GM18511 (cell line): ENCODE data around the gene PTGES2.

Source experiments
- ATAC-seq: cut with Tn5 transposase; IDR thresholded peaks from one replicate; pipeline ENCODE4 v1.9.1; 2021; ENCODE audit warnings: mild to moderate bottlenecking, moderate library complexity; ENCODE audit not compliant: unreplicated experiment

PTGES2 gene

DNA sequence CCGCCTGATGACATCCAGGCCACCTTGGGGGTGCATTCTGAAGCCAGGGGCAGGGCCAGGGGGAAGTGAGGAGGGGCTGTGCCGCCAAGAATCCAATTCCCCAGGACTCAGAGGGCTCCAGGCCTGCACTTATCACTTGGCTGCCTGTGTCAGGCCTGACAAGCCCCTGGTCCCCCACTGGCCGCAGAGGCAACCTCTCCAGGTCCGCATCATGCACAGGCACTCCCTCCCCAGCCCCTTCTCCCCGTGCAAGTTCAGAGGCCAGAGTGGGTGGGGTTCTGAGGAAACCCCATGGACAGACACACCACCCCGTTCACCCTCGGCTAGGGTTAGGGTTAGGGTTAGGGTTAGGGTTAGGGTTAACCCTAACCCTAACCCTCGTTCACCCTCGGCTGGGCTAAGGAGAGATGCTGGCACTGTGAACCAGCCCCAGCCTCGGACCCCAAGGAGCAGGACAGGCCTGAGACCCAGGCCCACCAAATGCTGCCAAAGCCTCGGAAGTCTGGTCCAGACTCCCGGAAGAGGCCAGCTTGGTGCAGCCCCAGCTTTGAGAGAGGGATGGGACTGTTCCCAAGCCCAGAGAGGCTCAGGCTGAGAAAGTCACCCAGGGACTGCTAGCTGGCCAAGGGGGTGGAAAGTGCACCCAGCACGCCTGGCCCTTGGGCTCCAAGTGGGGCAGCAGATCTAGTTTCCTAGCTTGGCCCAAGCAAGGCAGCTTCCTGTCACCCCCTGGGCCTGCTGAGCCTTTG is 26.6 kb upstream of the PTGES2 start:
- no peak for ATAC-seq

DNA sequence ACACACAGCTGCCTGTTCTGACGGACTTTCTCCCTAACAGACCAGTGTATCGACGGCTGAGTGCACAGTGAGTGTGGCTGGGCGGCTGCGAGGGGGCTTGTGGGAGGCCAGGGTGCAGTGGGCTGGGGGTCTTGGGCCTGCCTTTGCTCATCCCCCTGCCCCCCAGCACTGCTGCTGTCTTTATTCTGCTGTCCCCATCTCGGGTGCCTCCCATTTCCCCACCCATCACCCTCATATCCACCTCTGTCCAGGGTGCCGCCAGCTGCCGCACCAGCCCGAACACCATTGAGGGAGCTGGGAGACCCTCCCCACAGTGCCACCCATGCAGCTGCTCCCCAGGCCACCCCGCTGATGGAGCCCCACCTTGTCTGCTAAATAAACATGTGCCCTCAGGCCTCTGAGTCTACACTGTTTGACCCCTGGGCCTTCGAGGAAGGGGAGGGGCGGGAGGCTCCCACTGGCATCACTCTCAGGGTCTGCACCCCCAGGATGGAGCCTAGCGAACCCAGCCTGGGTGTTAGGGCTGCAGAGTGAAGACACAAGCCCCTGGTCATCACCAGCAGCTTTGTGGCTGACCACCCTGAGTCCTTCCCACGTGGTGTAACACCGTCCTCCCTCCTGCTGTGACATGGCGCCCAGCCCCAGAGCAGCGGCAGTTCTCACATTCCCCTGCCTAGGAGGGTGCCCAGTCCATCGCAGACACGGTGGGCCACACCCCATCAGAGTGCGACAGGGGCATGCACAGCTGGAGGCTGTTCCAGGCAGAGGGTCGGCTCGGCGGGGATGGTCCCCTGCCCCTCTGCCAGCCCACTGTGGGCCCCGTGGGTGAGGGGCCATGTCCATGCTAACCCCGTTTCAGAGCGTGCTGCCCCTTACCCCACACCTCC is 25.8 kb upstream of the PTGES2 start:
- ATAC-seq: no peak

DNA sequence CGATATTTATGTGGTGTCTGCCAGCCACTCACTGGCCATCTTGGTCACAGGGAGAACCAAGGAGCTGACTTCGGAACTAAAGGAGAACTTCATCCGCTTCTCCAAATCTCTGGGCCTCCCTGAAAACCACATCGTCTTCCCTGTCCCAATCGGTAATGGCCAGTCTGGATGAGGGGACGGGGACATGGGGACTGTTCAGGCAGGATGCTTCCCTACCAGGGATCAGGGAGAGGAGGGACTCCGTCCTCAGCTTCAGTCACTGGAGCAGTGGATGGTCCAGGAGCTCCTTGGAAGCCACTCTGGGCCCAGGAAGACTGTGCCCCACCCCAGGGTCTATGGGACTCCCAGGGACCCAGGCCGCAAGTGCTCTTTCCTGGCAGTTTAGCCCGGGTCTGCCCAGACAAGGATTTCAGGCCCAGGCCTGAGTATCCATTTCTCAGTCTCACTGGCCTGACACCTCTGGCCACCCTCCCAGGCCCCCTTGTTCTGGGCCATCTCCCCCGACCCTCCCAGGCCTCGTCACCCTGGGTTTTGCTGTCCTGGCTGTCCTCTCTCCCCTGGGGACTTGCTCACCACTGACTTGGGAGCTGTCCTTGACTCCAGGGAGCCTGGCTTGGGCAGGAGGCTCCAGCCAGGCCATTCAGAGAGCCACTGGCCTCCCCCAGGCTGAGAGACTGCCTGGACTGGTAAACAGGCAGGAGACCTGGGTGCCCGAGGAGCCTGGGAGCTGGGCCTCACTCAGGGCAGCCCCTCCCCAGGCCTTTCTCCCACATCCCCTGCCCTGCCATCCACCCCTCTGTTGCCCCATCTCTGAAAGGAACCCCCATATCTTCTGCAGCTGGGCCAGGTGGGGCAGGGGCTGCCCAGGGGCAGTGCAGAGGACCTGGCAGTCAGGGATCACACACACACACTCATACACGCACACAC is 24.9 kb upstream of the PTGES2 start:
- no peak for ATAC-seq

DNA sequence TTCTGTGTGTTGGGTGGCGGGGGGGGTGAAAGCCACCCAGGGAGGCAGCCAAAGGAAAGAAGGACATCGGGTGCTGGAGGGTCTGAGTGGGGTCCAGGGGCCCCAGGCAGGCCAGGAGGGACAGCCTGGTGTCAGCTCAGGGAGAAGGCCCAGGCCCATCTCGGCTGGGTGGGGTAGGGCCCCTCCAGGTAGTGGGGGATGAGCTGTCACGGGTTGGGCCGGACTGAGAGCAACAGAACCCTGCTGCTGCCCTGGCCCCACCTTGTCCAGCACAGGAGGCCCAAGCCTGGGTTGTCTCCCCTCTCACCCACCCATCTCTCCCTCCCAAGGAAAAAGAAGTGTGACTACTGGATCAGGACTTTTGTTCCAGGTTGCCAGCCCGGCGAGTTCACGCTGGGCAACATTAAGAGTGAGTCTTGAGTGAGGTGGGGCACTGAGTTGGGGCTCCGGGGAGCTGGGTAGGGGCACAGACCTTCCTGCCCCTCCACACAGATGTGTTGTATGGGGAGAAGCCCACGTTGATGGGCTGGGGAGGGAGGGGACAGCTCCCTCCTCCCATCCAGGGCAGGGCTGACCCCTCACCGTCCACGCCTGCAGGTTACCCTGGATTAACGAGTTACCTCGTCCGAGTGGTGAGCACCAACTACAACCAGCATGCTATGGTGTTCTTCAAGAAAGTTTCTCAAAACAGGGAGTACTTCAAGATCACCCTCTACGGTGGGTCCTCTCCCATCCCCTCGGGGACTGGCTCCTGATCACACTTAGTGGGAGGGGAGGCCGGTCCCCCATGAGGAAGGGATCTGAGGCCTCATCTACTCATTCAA is 24.0 kb upstream of the PTGES2 start:
- no peak for ATAC-seq

DNA sequence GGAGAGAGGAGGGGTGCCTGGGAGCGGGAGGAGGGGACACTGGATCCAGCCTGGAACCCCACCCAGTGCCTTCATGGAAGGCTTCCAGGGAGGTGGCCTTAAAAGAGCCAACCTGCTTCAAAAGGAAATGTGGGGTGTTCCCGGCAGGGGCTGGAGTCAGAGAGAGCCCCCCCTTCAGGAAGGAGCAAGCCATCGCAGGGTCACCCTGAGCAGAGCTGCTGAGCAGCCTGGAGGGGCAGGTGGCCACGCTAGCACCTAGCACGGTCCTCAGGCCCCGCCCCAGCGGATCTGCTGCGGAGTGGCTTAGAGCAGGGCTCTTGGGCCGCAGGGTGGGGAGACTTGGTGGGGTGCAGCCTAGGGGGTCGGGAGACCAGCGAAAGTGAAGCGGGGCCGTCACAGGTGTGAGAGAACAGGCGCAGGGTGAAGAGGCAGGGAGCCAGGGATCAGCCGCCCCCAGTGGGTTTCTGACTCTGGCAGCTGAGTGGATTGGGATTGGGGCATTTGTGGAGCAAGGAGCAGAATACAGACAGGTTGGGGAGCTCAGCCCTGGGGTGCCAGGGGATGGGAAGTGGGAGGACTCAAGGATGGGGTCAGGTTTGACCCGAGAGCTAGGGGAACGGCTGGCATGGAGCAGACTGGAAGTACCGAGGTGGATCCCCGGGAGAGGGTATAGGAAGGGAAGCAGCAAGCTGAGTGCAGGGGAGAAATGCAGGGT is 23.2 kb upstream of the PTGES2 start:
- ATAC-seq: no peak

DNA sequence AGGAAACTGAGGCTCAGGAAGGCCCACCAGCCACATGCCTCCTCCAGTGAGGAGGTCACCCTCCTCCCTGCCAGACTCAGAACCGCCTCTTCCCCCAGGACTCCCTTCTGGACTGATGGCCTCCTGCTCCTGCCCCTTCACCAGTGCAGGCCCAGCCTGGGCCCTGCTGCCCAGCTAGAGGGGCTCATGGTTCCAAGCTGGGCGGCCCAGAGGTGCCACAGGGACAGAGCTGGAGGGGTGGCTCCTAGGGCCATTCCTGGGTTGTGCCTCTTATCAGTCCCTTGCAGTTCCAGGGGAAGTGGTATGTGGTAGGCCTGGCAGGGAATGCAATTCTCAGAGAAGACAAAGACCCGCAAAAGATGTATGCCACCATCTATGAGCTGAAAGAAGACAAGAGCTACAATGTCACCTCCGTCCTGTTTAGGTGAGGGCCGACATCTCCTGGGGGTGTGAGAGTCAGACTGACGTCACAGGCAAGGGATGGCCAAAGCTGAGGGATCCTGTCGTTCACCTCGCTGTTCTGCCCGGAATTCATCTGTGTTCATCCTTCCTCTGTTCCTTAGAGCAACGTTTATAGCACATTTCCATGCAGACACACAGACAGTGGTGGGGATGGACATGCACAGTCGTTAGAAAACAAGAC is 22.5 kb upstream of the PTGES2 start:
- no peak for ATAC-seq

DNA sequence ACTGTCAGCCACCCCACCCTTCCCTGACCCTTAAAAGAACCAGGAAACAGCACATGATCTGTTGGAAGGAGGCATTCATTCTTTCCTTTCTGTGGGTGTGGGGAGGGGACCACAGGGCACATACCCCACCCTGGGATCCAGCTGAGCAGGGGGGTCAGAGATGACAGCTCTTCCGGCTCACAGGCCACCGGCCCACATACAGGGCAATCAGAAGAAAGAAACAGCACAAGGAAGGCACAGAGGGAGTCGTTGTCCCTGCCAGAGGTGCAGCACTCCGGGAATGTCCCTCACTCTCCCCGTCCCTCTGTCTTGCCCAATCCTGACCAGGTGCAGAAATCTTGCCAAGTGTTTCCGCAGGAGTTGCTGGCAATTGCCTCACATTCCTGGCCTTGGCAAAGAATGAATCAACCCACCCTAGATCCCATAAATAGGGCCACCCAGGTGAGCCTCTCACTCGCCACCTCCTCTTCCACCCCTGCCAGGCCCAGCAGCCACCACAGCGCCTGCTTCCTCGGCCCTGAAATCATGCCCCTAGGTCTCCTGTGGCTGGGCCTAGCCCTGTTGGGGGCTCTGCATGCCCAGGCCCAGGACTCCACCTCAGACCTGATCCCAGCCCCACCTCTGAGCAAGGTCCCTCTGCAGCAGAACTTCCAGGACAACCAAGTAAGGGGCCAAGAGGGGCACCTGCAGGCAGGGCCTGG is 21.6 kb upstream of the PTGES2 start, which contains the start of gene LCN2:
Gene LCN2 (plus strand): TSS at position 453 of the 701 bp plus-strand sequence. CDS start 73 bp downstream, at position 526.
- ATAC-seq: no peak

DNA sequence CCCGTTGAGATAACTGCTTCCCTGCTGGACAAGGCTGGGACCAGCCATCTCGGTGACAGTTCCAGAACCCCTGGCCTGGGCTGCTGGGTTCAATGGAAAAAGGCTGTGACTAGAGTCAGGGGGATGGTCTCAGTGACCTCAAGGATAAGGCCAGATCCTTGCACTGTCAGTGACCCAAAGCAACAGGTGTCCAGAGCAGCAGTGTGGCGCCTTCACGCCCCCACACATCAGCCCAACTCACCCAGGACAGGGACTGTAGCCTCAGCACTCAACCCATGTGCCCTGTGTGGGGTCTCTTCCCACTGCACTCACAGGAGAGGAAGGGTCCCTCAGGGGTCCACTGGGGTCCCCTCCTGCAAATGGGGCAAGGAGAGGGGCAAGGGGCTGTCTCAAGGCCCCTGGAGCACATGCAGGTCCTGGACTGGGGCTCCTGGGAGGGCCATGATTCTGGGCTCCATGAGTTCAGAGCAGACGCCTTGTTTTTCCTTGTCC is 21.0 kb upstream of the PTGES2 start:
- no peak for ATAC-seq

DNA sequence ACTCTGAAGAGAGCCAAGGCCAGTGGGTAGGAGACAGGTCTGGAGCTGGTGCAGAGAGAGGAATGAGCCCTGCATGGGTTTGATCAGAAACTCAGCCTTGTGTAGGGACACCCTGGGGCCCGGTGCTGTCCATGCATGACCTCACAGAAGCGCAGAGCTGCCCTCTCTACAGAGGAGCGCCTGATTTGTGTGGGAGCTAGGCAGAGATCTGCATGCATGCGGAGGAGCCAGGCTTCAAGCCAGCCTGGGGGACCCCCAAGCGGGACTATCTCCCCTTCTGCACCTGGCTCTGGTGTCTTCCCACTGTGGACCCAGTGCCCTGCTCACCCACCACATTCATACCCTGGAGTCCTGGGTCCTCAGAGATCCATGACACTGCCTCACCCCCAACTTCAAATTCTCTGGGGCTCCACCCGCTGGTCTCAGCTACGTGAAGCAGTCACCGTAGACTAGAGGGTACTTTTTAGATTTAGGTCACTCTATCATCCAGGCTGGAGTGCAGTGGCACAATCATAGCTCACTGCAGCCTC is 19.1 kb upstream of the PTGES2 start:
- no peak for ATAC-seq

DNA sequence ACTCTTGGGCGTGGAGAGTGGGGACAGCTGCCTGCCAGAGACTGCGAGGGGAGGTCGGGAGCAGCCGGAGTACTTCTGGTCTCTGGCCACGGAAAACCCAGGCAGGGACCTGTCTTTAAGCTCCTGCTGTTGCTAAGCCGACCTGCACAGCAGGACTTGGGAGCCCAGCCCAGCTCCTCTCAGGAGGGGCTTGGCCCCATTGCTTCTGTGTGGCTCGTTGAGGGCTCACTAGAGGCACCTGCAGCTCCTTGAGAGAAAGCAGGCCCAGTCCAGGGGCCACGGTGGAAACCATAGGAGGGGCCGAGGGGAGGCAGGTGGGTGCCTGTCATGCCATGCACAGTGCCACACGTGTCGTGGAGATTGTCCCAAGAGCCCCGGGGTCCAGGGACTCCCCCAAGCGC is 18.4 kb upstream of the PTGES2 start:
- no peak for ATAC-seq

DNA sequence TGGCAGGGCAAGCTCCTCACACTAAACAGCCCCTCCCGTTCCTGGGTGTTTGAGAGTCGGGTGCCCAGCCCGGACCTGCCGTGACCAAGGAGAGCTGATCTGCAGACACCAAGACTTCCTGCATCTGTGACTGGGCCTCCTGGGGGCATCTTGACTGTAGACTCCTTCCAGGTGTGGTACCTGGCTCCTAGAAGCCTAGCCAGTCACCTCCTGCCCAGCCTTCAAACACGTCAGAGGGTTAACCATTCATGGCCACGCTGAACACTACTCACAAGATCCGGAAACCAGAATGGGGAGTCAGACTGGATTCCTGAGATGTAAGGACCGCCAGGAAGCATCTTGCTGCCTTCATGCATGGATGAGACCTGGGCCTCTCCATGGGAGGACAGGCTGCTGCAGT is 18.0 kb upstream of the PTGES2 start:
- ATAC-seq: no peak

DNA sequence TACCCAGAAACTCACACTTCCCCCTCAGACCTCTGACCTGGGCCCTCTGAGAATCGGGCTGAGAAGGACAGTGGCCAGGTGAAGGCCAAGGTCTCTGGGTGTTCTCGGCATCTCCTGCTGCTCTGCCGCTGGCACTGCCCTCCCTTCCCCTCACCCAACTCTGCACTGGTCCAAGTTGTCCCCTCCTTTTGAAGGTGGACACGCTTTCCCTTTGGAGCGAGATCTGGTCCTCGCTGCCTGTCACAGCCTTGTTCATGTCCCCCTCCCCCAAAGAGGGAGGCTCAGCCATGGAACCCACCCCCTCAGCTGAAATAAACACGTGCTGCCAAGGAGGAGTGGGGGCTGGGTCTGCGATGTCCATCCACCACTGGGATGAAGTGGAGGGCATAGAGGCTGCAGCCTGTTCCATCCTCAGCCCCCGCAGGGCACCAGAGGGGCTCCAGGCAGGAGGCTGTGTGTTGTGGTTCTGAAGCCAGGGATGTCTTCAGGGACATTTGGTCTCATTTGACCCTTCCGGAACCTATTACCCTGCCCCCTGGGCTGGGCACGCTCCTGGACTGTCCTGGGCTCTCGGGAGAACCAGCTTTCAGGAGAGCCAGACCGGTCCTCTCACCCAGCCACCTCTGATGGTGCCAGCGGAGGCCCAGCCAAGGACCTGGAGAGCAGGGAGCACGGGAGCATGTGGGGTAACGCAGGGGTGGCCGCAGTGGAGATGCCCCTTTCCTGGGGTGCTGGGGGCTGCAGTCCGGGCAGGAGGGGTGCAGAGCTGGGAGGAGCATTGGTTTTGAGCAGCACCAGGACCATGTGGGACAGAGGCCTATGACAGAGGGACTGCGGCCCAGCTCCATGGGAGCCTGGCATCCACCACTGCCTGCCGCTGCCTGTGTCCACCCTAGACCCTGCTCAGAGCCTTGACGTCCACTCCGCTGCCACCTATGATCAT is 17.0 kb upstream of the PTGES2 start:
- no peak for ATAC-seq

DNA sequence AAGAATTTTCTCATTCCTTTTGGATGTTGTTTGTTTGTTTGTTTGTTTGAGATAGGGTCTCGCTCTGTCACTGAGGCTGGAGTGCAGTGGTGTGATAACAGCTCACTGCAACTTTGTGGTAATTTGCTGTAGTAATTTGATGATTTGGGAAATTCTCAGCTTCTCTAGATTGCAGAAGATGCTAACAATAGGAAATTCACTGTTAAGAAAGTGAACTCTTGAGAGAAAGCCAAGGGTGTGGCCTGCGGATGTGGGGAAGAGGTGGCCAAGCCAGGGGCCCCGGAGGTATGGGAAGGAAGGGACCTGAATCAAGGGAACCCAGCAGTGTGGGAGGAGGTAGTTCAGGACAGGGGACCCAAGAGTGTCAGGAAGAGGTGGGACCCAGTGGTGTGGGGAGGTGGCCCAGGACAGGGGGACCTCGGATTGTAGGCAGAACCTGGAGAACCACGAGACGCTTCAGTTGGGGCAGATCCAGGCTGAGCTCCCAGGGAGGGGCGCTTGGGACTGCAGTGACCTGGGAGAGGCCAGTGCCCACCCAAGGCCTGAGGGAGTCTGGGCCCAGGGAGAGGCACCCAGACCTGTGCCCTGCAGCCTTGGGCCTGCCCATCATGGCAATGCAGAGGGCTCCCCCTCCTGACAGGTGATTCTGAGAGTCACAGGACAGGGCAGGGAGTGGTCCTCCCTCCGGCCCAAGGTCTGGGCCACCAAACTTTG is 16.2 kb upstream of the PTGES2 start:
- no peak for ATAC-seq

DNA sequence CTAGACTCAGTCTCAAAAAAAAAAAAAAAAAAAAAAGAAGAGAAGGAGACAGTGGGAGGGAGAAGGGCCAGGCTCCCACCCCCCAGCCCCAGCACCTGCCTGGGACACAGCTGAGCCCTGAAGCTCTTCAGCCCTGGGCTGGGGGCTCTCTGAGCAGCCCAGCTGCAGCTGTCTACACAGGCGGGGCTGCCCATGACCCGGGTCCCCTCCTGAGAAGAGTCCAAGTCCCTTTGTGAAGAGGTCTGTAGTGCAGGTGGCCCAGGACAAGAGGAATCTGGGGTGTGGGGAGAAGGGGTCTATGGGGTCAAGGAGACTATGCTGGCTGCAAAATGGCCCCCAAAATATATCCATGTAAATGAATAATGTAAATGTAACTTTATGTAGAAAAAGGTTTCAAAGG is 15.1 kb upstream of the PTGES2 start:
- ATAC-seq: no peak

DNA sequence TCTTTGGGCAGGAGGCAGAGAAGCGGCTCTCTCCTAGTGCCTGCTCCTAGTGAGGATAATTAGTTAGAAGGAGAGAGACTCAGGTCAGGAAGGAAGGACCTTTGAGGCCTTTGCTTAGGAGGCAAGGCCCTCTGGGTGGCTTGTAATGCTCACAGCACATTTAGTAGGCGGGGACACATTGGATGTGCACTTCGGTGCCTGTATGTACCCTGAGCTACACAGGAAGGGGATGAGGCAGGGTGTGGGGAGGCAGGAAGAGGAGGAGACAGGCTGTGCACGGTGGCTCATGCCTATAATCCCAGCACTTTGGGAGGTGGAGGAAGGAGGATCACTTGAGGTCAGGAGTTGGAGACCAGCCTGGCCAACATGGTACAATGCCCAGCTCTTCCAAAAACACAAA is 14.5 kb upstream of the PTGES2 start:
- ATAC-seq: no peak

DNA sequence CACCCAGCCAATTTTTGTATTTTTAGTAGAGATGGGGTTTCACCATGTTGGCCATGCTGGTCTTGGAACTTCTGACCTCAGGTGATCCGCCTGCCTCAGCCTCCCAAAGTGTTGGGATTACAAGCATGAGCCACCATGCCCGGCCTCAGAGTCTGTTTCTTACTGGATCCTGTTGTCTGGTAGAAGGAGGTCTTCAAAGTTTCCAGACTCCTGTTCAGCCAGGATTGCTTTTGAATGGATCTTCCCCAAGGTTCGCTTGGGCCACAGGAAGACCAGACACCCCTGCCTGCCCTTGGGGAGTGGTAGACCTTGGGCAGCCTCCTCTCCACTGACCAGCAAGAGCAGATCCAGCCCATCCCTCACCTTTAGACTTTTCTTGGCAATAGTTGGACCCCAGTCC is 14.1 kb upstream of the PTGES2 start:
- ATAC-seq: no peak
